ENCODE results near the gene USP10. TPM values are rescaled to one million over a fixed set of nuclear protein-coding genes. Genes with fewer than 3 reads are reported as not detected.
"Not testable (repeated sequence)": the region's sequence is repeated elsewhere in the genome, so short reads cannot be mapped to it uniquely, and the experiment has no call there.

Gene USP10
- total and polyA plus RNA-seq, 2 donors from 2014 or later, result 36.8 to 79.5 TPM

- TF ChIP-seq CTCF (IDR thresholded peaks at IDR 0.05; ENCODE audit: borderline replicate concordance, extremely low read depth, insufficient read depth), result no peak
- no peak overlapping the region for H3K4me3 ChIP-seq (ENCODE audit: low read length in 3 of 3)
- no peaks in the 10 kb centered on the region for H3K27me3 ChIP-seq (ENCODE audit: control insufficient read depth, insufficient read depth, low read length)
- FAIRE-seq, result no peak
- no peaks in the 10 kb centered on the region for H3K4me1 ChIP-seq (ENCODE audit: control insufficient read depth in 2 of 3, insufficient read depth in 2 of 3, low read depth in 1 of 3, low read length in 3 of 3)
- H3K27ac ChIP-seq (ENCODE audit: low read depth in 2 of 2, low read length in 2 of 2), result no peak overlapping the region
- H3K9ac ChIP-seq (ENCODE audit: low read length in 3 of 3), result no peak overlapping the region
- H3K9me3 ChIP-seq (ENCODE audit: control insufficient read depth in 2 of 3, insufficient read depth in 1 of 3, low read length in 3 of 3), result no peaks in the 10 kb centered on the region
- intact Hi-C loops (cut with DNase I), result no loop called here
- H3K36me3 ChIP-seq (ENCODE audit: control insufficient read depth in 2 of 3, insufficient read depth in 3 of 3, low read length in 3 of 3), result no peaks in the 10 kb centered on the region
- no peak for DNase-seq
Observed at GRCh38 chr16:84690088-84690819, 9.5 kb upstream of the USP10 start.

GRCh38 chr16:84692451-84693214 is 7.2 kb upstream of the USP10 start:
- H3K9me3 ChIP-seq (ENCODE audit: control insufficient read depth in 2 of 3, insufficient read depth in 1 of 3, low read length in 3 of 3), result no peaks in the 10 kb centered on the region
- no peak for DNase-seq
- no peaks in the 10 kb centered on the region for H3K36me3 ChIP-seq (ENCODE audit: control insufficient read depth in 2 of 3, insufficient read depth in 3 of 3, low read length in 3 of 3)
- no peak overlapping the region for H3K9ac ChIP-seq (ENCODE audit: low read length in 3 of 3)
- H3K27ac ChIP-seq (ENCODE audit: low read depth in 2 of 2, low read length in 2 of 2), result no peak overlapping the region
- H3K4me1 ChIP-seq (ENCODE audit: control insufficient read depth in 2 of 3, insufficient read depth in 2 of 3, low read depth in 1 of 3, low read length in 3 of 3), result no peaks in the 10 kb centered on the region
- H3K27me3 ChIP-seq (ENCODE audit: control insufficient read depth, insufficient read depth, low read length), result no peaks in the 10 kb centered on the region
- H3K4me3 ChIP-seq (ENCODE audit: low read length in 3 of 3), result no peak overlapping the region
- TF ChIP-seq CTCF (IDR thresholded peaks at IDR 0.05; ENCODE audit: borderline replicate concordance, extremely low read depth, insufficient read depth), result no peak
- FAIRE-seq, result no peak
- intact Hi-C loops (cut with DNase I), result no loop called here

GRCh38 chr16:84693869-84694268 is 5.9 kb upstream of the USP10 start:
- H3K27me3 ChIP-seq (ENCODE audit: control insufficient read depth, insufficient read depth, low read length); FAIRE-seq; H3K9ac ChIP-seq (ENCODE audit: low read length in 3 of 3); H3K4me3 ChIP-seq (ENCODE audit: low read length in 3 of 3); H3K36me3 ChIP-seq (ENCODE audit: control insufficient read depth in 2 of 3, insufficient read depth in 3 of 3, low read length in 3 of 3); intact Hi-C loops (cut with DNase I); DNase-seq; H3K27ac ChIP-seq (ENCODE audit: low read depth in 2 of 2, low read length in 2 of 2); H3K9me3 ChIP-seq (ENCODE audit: control insufficient read depth in 2 of 3, insufficient read depth in 1 of 3, low read length in 3 of 3); H3K4me1 ChIP-seq (ENCODE audit: control insufficient read depth in 2 of 3, insufficient read depth in 2 of 3, low read depth in 1 of 3, low read length in 3 of 3): not testable (repeated sequence)

- intact Hi-C loops (cut with DNase I), result no loop called here
- no peak overlapping the region for H3K9ac ChIP-seq (ENCODE audit: low read length in 3 of 3)
- no peaks in the 10 kb centered on the region for H3K27me3 ChIP-seq (ENCODE audit: control insufficient read depth, insufficient read depth, low read length)
- DNase-seq (no peak), FAIRE-seq (no peak)
- H3K9me3 ChIP-seq (ENCODE audit: control insufficient read depth in 2 of 3, insufficient read depth in 1 of 3, low read length in 3 of 3), result no peaks in the 10 kb centered on the region
- TF ChIP-seq CTCF (IDR thresholded peaks at IDR 0.05; ENCODE audit: borderline replicate concordance, extremely low read depth, insufficient read depth), result no peak
- no peak overlapping the region for H3K27ac ChIP-seq (ENCODE audit: low read depth in 2 of 2, low read length in 2 of 2)
- H3K36me3 ChIP-seq (ENCODE audit: control insufficient read depth in 2 of 3, insufficient read depth in 3 of 3, low read length in 3 of 3), result no peaks in the 10 kb centered on the region
- no peak overlapping the region for H3K4me3 ChIP-seq (ENCODE audit: low read length in 3 of 3)
- peaks cover 0 to 3% (median 0%) of the 10 kb centered on the region in 3 donors for H3K4me1 ChIP-seq (ENCODE audit: control insufficient read depth in 2 of 3, insufficient read depth in 2 of 3, low read depth in 1 of 3, low read length in 3 of 3)
Observed at GRCh38 chr16:84694980-84695379, 4.8 kb upstream of the USP10 start.
